Stimulated activated CD8-positive, alpha-beta memory T cell treated with anti-CD3 and anti-CD28 coated beads, Interleukin-7, amount 100 ng/mL, for 4 hours (primary cell): ENCODE results near the gene GPR17.

Experiments used
- DNase-seq, 2 donors: peaks; one replicate each; pipeline ENCODE4 v3.0.0-alpha.2; 2020; ENCODE audit warnings: low read depth in 2 of 2

The GPR17 gene, protein sequence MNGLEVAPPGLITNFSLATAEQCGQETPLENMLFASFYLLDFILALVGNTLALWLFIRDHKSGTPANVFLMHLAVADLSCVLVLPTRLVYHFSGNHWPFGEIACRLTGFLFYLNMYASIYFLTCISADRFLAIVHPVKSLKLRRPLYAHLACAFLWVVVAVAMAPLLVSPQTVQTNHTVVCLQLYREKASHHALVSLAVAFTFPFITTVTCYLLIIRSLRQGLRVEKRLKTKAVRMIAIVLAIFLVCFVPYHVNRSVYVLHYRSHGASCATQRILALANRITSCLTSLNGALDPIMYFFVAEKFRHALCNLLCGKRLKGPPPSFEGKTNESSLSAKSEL

GRCh38 chr2:127645395-127646291 is at the start of gene GPR17:
Gene GPR17 (plus strand): TSS chr2:127646153. CDS start chr2:127650736, 4,583 bp downstream.
- DNase-seq: no peak

GRCh38 chr2:127596311-127597045 is 49.5 kb upstream of the GPR17 start:
- no peak for DNase-seq

GRCh38 chr2:127597046-127597983 is 48.6 kb upstream of the GPR17 start:
- DNase-seq: no peak

- DNase-seq: no peak
Measured at GRCh38 chr2:127597984-127598380, 48.0 kb upstream of the GPR17 start.

GRCh38 chr2:127598711-127599110 is 47.2 kb upstream of the GPR17 start:
- DNase-seq: no peak

DNA sequence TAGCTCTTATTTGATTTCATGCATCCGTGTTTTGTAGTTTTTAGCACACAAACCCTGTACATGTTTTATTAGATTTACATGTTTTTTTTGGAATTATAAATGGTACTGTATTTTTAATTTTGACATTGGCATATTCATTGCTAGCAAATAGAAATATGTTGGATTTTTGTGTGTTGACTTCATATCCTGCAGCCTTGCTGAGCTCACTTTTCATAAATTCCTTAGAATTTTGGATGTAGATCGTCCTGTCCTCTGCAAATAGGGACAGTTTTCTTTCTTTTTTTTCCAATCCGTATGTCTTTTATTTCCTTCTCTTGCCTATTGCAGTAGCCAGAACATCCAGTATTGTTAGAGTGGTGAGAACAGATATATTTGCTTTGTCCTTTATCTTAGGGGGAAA is 46.7 kb upstream of the GPR17 start:
- no peak for DNase-seq

GRCh38 chr2:127604986-127605385 is 41.0 kb upstream of the GPR17 start:
- no peak for DNase-seq

- no peak for DNase-seq
Measured at GRCh38 chr2:127605691-127606263, 40.2 kb upstream of the GPR17 start.

GRCh38 chr2:127606625-127607398 is 39.1 kb upstream of the GPR17 start:
- DNase-seq: no peak

GRCh38 chr2:127607399-127607908 is 38.5 kb upstream of the GPR17 start:
- no peak for DNase-seq

DNA sequence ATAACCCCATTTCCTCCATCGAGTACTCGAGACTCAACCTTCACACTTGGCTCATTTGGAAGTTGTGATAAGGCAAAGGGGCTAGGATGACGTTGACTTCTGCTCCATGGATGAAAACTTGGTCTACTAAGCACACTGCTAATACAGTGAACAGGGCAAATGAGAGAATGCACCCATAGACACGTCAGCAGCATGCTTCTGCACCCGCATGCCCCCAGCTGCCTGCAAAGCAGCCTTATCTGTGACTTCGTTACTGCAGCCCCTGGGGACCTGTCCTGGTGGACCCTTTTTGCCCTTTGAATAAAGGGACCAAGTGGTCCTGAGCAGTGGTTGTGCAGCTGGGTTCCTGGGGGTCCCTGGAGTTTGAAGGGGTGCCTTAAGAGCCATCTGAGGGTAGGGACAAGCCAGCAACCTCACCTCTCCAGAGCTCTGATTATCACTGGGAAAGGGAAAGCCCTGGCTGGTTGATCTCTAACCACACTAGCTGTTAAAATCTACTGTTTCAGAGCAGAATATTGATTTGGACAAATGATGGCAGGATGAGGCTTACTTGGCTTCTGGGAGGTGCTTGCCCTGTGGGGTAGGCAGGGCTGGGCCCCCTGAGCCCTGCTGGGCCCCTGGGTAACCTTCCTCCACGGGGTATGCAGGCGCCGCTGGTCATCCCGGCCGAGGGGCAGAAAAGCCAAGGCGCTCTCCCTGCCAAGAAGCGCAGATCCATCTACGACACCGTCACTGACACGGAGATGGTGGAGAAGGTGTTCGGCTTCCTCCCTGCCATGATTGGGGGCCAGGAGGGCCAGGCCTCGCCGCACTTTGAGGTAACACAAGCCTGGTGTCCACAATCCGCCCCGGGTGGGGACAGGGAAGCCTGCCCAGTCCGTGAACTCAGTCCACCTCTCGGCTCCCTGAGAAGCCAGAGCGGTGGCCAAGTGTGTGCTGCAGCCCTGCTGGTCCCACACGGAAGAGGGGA is 37.6 kb upstream of the GPR17 start:
- DNase-seq: no peak

GRCh38 chr2:127609031-127609751 is 36.8 kb upstream of the GPR17 start:
- DNase-seq: no peak

GRCh38 chr2:127609818-127610217 is 36.1 kb upstream of the GPR17 start:
- no peak for DNase-seq

DNA sequence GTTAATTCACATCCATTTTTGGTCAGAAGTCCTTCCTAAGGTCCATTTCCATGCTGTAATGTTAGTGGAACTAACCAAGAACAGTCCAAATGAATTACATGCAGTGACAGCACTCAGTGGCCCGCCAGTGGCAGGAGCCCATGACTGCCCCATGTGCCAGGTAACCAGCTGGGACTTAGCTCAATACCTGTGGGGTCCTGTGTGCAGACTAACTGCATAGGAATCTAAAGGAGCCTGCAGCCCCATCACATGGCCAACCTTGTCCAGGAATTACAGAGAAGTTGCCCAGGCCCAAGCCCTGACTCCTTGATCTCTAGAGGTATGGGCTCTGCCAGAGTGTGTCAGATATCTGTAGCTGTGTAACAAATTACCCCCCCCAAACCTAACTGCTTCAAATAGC is 35.4 kb upstream of the GPR17 start:
- no peak for DNase-seq

DNA sequence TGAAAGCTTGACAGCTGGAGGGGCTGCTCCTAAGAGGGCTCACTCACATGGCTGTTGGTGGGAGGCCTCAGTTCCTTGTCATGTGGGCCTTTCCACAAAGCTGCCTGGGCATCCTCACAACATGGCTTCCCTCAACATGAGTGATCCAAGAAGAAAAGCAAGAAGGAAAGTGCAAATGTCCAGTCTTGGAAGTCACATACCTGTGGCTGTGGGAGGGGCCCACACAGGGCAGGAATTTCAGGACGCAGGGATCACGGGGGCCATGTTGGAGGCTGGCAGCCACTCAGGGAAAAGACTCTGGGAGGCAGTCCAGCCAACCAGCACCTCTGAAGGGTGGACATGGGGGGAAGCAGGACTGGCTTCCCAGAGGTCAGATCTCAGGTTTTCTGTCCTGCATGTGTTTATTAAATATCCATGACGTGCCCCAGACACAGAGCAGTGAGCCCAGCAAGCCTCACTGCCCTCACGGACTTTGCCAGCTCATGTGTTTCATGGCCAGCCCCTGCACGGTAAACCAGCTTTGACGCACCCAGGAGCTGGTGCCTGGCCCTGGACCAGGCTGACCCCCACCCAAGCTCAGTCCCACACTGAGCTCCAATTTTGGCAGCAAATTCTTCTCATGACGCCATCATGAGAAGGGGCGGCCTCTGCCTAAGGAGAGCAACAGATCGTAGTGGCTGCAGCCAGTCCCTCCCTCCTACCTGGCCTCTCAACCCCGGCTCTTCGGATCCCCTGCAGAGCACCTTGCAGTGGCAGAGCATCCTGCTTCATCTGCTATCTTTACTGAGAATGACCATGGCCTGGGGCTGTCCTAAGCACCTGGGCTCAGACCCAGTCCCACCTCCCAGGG is 34.7 kb upstream of the GPR17 start:
- DNase-seq: no peak

DNA sequence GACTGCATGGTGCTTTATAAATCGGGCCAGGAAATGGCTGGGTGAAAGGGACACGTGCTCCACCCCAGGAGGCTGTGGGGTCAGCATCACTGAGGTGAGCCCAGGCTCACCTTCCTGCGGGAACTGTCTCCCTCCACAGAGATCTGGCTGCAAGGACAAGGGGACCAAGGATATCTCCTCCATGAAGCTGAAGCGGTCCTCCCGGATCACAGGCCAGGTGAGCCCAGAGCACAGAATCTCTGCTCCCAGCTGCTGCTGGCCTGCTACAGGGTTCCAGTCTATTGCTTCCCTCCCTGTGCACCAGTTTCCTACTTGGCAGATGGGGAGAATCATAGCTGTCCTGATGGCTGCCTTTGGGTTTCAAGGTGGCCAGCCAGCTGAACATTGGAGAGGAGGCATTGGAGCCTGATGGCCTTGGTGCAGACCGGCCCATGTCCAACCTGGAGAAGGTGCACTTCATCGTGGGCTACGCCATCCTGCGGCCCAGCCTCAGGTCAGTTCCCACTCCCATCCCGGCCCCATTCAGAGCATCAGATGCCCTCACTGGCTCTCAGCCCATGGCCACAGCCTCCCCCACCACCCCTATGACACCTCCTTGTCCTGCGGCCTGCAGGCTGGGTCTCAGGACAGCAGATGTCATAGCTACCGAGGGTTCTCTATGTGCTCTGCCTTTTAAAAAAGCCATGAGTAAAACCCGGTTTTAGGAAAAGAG is 33.7 kb upstream of the GPR17 start:
- DNase-seq: no peak
